ENCODE results near the gene MYL3. TPM values are rescaled to one million over a fixed set of nuclear protein-coding genes. Genes with fewer than 3 reads are reported as not detected.

Gene MYL3
- total RNA-seq, 1 experiment from 2014 or later = not detected

DNA sequence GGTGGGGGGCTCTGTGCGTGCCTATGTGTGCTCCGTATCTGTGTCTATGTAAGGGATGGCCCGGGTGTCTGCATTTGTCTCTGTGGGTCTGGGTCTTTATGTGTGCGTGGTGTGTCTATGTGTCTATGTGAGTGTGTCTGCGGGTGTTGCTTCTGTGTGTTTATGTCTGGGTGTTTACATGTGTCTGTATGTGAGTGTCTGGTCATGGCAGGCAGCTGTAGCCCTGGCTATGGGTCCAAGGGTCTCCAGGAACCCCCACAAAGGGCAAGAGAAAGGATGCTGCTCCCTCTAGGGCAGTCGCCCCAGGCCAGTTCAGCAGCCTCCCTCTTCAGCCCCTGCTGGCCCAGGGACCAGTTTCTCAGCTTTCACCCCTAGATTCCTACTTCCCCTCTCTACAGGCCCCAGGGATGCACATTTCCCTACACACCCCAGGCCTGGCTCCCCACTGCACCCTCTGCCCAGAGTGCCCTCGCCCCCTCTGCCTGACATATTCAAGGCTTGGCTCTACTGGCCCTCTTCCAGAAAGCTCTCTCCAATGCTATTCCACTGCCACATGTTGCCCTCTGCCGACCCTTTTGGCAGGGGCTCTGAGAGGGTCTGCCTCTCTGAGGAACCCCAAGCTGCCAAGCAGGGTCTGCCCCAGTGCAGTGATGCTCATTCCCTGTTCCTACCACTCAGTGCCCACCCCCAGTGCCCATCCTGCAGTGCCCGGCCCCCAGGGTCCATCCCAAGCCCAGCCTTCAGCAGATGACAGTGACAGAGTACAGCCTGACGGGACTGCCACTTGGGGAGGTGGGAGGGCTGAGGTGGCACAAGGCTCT lies 1.0 kb upstream of the MYL3 start:
- intact Hi-C loops (cut with micrococcal nuclease; ENCODE audit: unreplicated experiment) = loop anchor here (10.0 kb wide), 1 partner anchor 461 kb away; no protein-coding TSS in a partner anchor
- H3K27ac ChIP-seq = no peak overlapping the region
- H3K4me1 ChIP-seq (replicated peaks; ENCODE audit: insufficient read depth) = no peaks in the 10 kb centered on the region
- H3F3A ChIP-seq (ENCODE audit: insufficient read depth, low read depth) = no peaks in the 10 kb centered on the region
- H3K9me2 ChIP-seq (ENCODE audit: insufficient read depth) = no peaks in the 10 kb centered on the region
- ChIA-PET CTCF (interaction anchor here (0.6 kb wide), 1 partner anchor 924 kb away, joined by 5 read pairs; no protein-coding TSS in a partner anchor), POLR2A (ENCODE audit: unreplicated experiment) (no interaction called here)
- H3K4me2 ChIP-seq = no peak overlapping the region
- no peaks in the 10 kb centered on the region for H3K9me3 ChIP-seq (ENCODE audit: insufficient read depth, low read depth)
- DNase-seq = no peak
- no peaks in the 10 kb centered on the region for H3K79me2 ChIP-seq (ENCODE audit: low read depth)
- no peaks in the 10 kb centered on the region for H4K20me1 ChIP-seq (ENCODE audit: insufficient read depth)
- H2AFZ ChIP-seq = no peak overlapping the region
- H3K36me3 ChIP-seq (ENCODE audit: low read depth) = no peaks in the 10 kb centered on the region
- H3K4me3 ChIP-seq = no peak overlapping the region
- TF ChIP-seq CTCF (conservative IDR thresholded peaks at IDR 0.05) = no peak
- TF ChIP-seq EZH2 (IDR thresholded peaks at IDR 0.05; ENCODE audit: low read depth) = no peak
- BruUV-seq (replicated peaks) = no TSS peak
- no peaks in the 10 kb centered on the region for H3K27me3 ChIP-seq (ENCODE audit: insufficient read depth, low read depth)

GRCh38 chr3:46862369-46863025 lies 747 bp downstream of the MYL3 start:
- no TSS peak for BruUV-seq (replicated peaks)
- no peaks in the 10 kb centered on the region for H3F3A ChIP-seq (ENCODE audit: insufficient read depth, low read depth)
- H3K4me3 ChIP-seq = no peak overlapping the region
- H3K36me3 ChIP-seq (ENCODE audit: low read depth) = no peaks in the 10 kb centered on the region
- ChIA-PET CTCF (no interaction called here), POLR2A (ENCODE audit: unreplicated experiment) (no interaction called here)
- no peaks in the 10 kb centered on the region for H3K27me3 ChIP-seq (ENCODE audit: insufficient read depth, low read depth)
- no peak for TF ChIP-seq CTCF (conservative IDR thresholded peaks at IDR 0.05)
- no peak for TF ChIP-seq EZH2 (IDR thresholded peaks at IDR 0.05; ENCODE audit: low read depth)
- no peaks in the 10 kb centered on the region for H3K9me2 ChIP-seq (ENCODE audit: insufficient read depth)
- no peaks in the 10 kb centered on the region for H3K79me2 ChIP-seq (ENCODE audit: low read depth)
- DNase-seq = no peak
- H4K20me1 ChIP-seq (ENCODE audit: insufficient read depth) = no peaks in the 10 kb centered on the region
- H3K9me3 ChIP-seq (ENCODE audit: insufficient read depth, low read depth) = no peaks in the 10 kb centered on the region
- intact Hi-C loops (cut with micrococcal nuclease; ENCODE audit: unreplicated experiment) = loop anchor here (10.0 kb wide), 1 partner anchor 462 kb away; no protein-coding TSS in a partner anchor
- H2AFZ ChIP-seq = no peak overlapping the region
- H3K4me1 ChIP-seq (replicated peaks; ENCODE audit: insufficient read depth) = no peaks in the 10 kb centered on the region
- no peak overlapping the region for H3K27ac ChIP-seq
- no peak overlapping the region for H3K4me2 ChIP-seq

GRCh38 chr3:46861605-46862368 lies 1.5 kb downstream of the MYL3 start:
- Histone ChIP-seq H4K20me1 (ENCODE audit: insufficient read depth) (no peaks in the 10 kb centered on the region), H3F3A (ENCODE audit: insufficient read depth, low read depth) (no peaks in the 10 kb centered on the region), H3K9me2 (ENCODE audit: insufficient read depth) (no peaks in the 10 kb centered on the region), H3K27me3 (ENCODE audit: insufficient read depth, low read depth) (no peaks in the 10 kb centered on the region), H3K4me3 (no peak overlapping the region), H3K4me1 (replicated peaks; ENCODE audit: insufficient read depth) (no peaks in the 10 kb centered on the region), H3K27ac (no peak overlapping the region), H3K4me2 (no peak overlapping the region), H2AFZ (no peak overlapping the region), H3K79me2 (ENCODE audit: low read depth) (no peaks in the 10 kb centered on the region), H3K36me3 (ENCODE audit: low read depth) (no peaks in the 10 kb centered on the region), H3K9me3 (ENCODE audit: insufficient read depth, low read depth) (no peaks in the 10 kb centered on the region)
- no peak for DNase-seq
- POLR2A ChIA-PET (ENCODE audit: unreplicated experiment) = no interaction called here
- CTCF ChIA-PET = no interaction called here
- intact Hi-C loops (cut with micrococcal nuclease; ENCODE audit: unreplicated experiment) = loop anchor here (10.0 kb wide), 1 partner anchor 463 kb away; no protein-coding TSS in a partner anchor
- no TSS peak for BruUV-seq (replicated peaks)
- TF ChIP-seq CTCF (conservative IDR thresholded peaks at IDR 0.05) = no peak
- TF ChIP-seq EZH2 (IDR thresholded peaks at IDR 0.05; ENCODE audit: low read depth) = no peak
